CD4-positive, alpha-beta T cell treated with Interleukin-10 for 1 hour (primary cell): ENCODE measurements around the gene AGRN.
A peak's percentile ranks its signal among the peaks of the same experiment; 100 is the strongest.
"Not testable (repeated sequence)": the region's sequence is repeated elsewhere in the genome, so short reads cannot be mapped to it uniquely, and the experiment has no call there.

Experiments
- DNase-seq: peaks from one replicate; pipeline ENCODE4 v3.0.0-alpha.2; 2020

AGRN gene

GRCh38 chr1:1098681-1099421 is 78.9 kb downstream of the AGRN start:
- peak; percentile 51 for DNase-seq

- DNase-seq: no peak
Observed at GRCh38 chr1:1099506-1100183, 79.7 kb downstream of the AGRN start.

GRCh38 chr1:1100296-1100695 is 80.4 kb downstream of the AGRN start:
- no peak for DNase-seq

- no peak for DNase-seq
Observed at GRCh38 chr1:1101503-1101902, 81.6 kb downstream of the AGRN start.

- not testable (repeated sequence) for DNase-seq
Observed at GRCh38 chr1:1104152-1104551, 84.2 kb downstream of the AGRN start.
